Neuronal stem cell (in vitro differentiated cells): Measurements from ENCODE around the gene FTCDNL1.
A peak's percentile ranks its signal among the peaks of the same experiment; 100 is the strongest.

ENCODE experiments used
- DNase-seq: peaks from one replicate; pipeline ENCODE4 v3.0.0-alpha.2; 2013; ENCODE audit warnings: low spot score
- H2AFZ ChIP-seq: one replicate; pipeline ENCODE4 v1.6.1; 2013; ENCODE audit warnings: mild to moderate bottlenecking, low read length, inconsistent platforms
- H2AK5ac ChIP-seq: 2 replicates; pipeline ENCODE4 v1.6.1; 2013; ENCODE audit warnings: low read depth, mild to moderate bottlenecking, inconsistent platforms, low read length, moderate library complexity, mixed read lengths
- H2BK120ac ChIP-seq: 2 replicates; pipeline ENCODE4 v1.6.1; 2013; ENCODE audit warnings: low read depth, mild to moderate bottlenecking, inconsistent platforms, low read length, moderate library complexity, mixed read lengths
- H2BK12ac ChIP-seq: one replicate; pipeline ENCODE4 v1.6.1; 2013; ENCODE audit warnings: low read length, inconsistent platforms
- H2BK15ac ChIP-seq: 2 replicates; pipeline ENCODE4 v1.6.1; 2013; ENCODE audit warnings: mild to moderate bottlenecking, low read length, inconsistent platforms, mixed read lengths
- H2BK5ac ChIP-seq: one replicate; pipeline ENCODE4 v1.6.1; 2013; ENCODE audit warnings: inconsistent platforms, mild to moderate bottlenecking, low read length, moderate library complexity
- H3K14ac ChIP-seq: one replicate; pipeline ENCODE4 v1.6.1; 2013; ENCODE audit warnings: low read length, inconsistent platforms
- H3K18ac ChIP-seq: 2 replicates; pipeline ENCODE4 v1.6.1; 2013; ENCODE audit warnings: low read length, inconsistent platforms
- H3K23ac ChIP-seq: 2 replicates; pipeline ENCODE4 v1.6.1; 2013; ENCODE audit warnings: low read depth, mild to moderate bottlenecking, mixed read lengths, low read length, inconsistent platforms; ENCODE audit not compliant: poor library complexity
- H3K27ac ChIP-seq: replicated peaks from 3 replicates; pipeline ENCODE4 v1.5.1; 2013; ENCODE audit warnings: low read length, inconsistent platforms
- H3K27me3 ChIP-seq, 3 experiments: 2 replicates each; pipeline ENCODE4 v1.6.1; 2013; ENCODE audit warnings: low read length in 3 of 3, mild to moderate bottlenecking in 2 of 3, inconsistent platforms in 1 of 3, low read depth in 1 of 3, mixed read lengths in 1 of 3, moderate library complexity in 1 of 3; ENCODE audit not compliant: control insufficient read depth in 3 of 3, insufficient read depth in 3 of 3
- H3K36me3 ChIP-seq, 2 donors: replicated peaks in 1 of 2; 2 replicates each; pipeline ENCODE4 v1.6.1; 2013; ENCODE audit warnings: low read length in 2 of 2; ENCODE audit not compliant: control insufficient read depth in 2 of 2, insufficient read depth in 2 of 2
- H3K4ac ChIP-seq: 2 replicates; pipeline ENCODE4 v1.6.1; 2013; ENCODE audit warnings: inconsistent platforms, mild to moderate bottlenecking, low read length, moderate library complexity
- H3K4me1 ChIP-seq, 2 donors: 1 replicate in 1 of 2; 2 replicates in 1 of 2; pipeline ENCODE4 v1.6.1; 2013; ENCODE audit warnings: low read length in 2 of 2, low read depth in 1 of 2; ENCODE audit not compliant: control insufficient read depth in 2 of 2, insufficient read depth in 1 of 2
- H3K4me2 ChIP-seq: one replicate; pipeline ENCODE4 v1.6.1; 2013; ENCODE audit warnings: mild to moderate bottlenecking, low read length, inconsistent platforms; ENCODE audit not compliant: insufficient read depth, poor library complexity, severe bottlenecking
- H3K4me3 ChIP-seq, 2 donors: 2 replicates each; pipeline ENCODE4 v1.5.1; 2013; ENCODE audit warnings: low read length in 2 of 2, mild to moderate bottlenecking in 2 of 2, inconsistent platforms in 1 of 2, moderate library complexity in 1 of 2
- H3K79me1 ChIP-seq: one replicate; pipeline ENCODE4 v1.6.1; 2013; ENCODE audit warnings: low read depth, mild to moderate bottlenecking, inconsistent platforms, low read length, moderate library complexity
- H3K9ac ChIP-seq: one replicate; pipeline ENCODE4 v1.6.1; 2013; ENCODE audit warnings: mild to moderate bottlenecking, low read depth, low read length, inconsistent platforms; ENCODE audit not compliant: poor library complexity
- H3K9me3 ChIP-seq, 2 donors: replicated peaks in 1 of 2; 2 replicates each; pipeline versions ENCODE3 to v1.6.1; 2013; ENCODE audit warnings: low read length in 2 of 2, mild to moderate bottlenecking in 2 of 2, inconsistent platforms in 1 of 2, low read depth in 1 of 2, mixed read lengths in 1 of 2, moderate library complexity in 1 of 2; ENCODE audit not compliant: control insufficient read depth in 2 of 2, insufficient read depth in 1 of 2
- H4K8ac ChIP-seq: one replicate; pipeline ENCODE4 v1.6.1; 2013; ENCODE audit warnings: low read depth, mild to moderate bottlenecking, inconsistent platforms, low read length, moderate library complexity
- H4K91ac ChIP-seq: one replicate; pipeline ENCODE4 v1.6.1; 2013; ENCODE audit warnings: low read length, low read depth, mild to moderate bottlenecking, inconsistent platforms; ENCODE audit not compliant: poor library complexity
- WGBS, 2 donors: extraction: QIAGEN DNeasy Blood & Tissue Kit; methylation state at CpG; one replicate each; pipeline ENCODE4 v1.1.7; 2013; ENCODE audit warnings: missing lambda C conversion rate in 2 of 2, mixed read lengths in 1 of 2; ENCODE audit not compliant: insufficient read length in 2 of 2, insufficient replicate concordance in 1 of 2; ENCODE audit errors: extremely low coverage in 2 of 2; 5-methylcytosine and 5-hydroxymethylcytosine counted together

The FTCDNL1 gene

DNA sequence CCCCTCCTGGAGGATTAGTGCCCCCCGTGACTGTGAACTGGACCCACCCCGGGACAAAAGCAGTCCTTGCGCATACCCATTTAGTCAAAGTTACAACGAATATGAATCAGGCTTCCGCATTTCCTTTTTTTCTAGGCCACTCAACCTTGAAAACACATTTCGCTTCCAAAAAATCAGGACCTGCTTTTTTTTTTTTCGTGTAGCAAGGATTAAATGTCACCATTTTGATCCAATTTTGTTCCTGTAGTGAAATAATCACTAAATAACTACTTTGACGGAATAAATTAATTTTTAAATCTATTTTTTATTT is 464 bp upstream of the FTCDNL1 start:
- peak overlapping the region; percentile 100 for H2AFZ ChIP-seq
- H3K4me2 ChIP-seq, result peak overlapping the region; percentile 86
- no peak overlapping the region for H2BK5ac ChIP-seq
- H4K8ac ChIP-seq, result no peak overlapping the region
- H2BK15ac ChIP-seq, result no peak overlapping the region
- no peak overlapping the region for H3K14ac ChIP-seq
- peaks cover 0 to 64% (median 10%) of the 10 kb centered on the region in 3 experiments for H3K27me3 ChIP-seq
- no peak overlapping the region for H2BK12ac ChIP-seq
- H3K4me1 ChIP-seq, result peaks cover 0 to 3% of the 10 kb centered on the region in 2 donors
- H3K79me1 ChIP-seq, result no peaks in the 10 kb centered on the region
- H3K9me3 ChIP-seq, result no peaks in the 10 kb centered on the region
- no peak overlapping the region for H4K91ac ChIP-seq
- H3K4me3 ChIP-seq, result peak overlapping the region; percentile 68 to 87
- no peak for DNase-seq
- no peak overlapping the region for H2BK120ac ChIP-seq
- no peak overlapping the region for H3K9ac ChIP-seq
- H2AK5ac ChIP-seq, result no peak overlapping the region
- no peak overlapping the region for H3K18ac ChIP-seq
- no peak overlapping the region for H3K23ac ChIP-seq
- H3K4ac ChIP-seq, result no peak overlapping the region
- WGBS, 2 donors, result no CpG with 5 or more reads among the region's 8 CpGs
- H3K27ac ChIP-seq, result no peak overlapping the region
- H3K36me3 ChIP-seq, result no peaks in the 10 kb centered on the region

GRCh38 chr2:199850218-199850717 is 724 bp downstream of the FTCDNL1 start:
- peak overlapping the region; percentile 77 for H3K9ac ChIP-seq
- H2AK5ac ChIP-seq, result no peak overlapping the region
- DNase-seq, result no peak
- peak overlapping the region; percentile 93 for H3K23ac ChIP-seq
- peaks cover 0 to 3% of the 10 kb centered on the region in 2 donors for H3K4me1 ChIP-seq
- peak overlapping the region; percentile 68 to 87 for H3K4me3 ChIP-seq
- no peak overlapping the region for H3K27ac ChIP-seq
- H3K9me3 ChIP-seq, result no peaks in the 10 kb centered on the region
- no peak overlapping the region for H3K14ac ChIP-seq
- no peak overlapping the region for H4K91ac ChIP-seq
- H3K4ac ChIP-seq, result no peak overlapping the region
- peaks cover 0 to 70% (median 10%) of the 10 kb centered on the region in 3 experiments for H3K27me3 ChIP-seq
- peak overlapping the region; percentile 72 for H2BK120ac ChIP-seq
- peak overlapping the region; percentile 96 for H3K18ac ChIP-seq
- no peak overlapping the region for H4K8ac ChIP-seq
- no peaks in the 10 kb centered on the region for H3K36me3 ChIP-seq
- H3K4me2 ChIP-seq, result peak overlapping the region; percentile 86
- H2BK5ac ChIP-seq, result no peak overlapping the region
- no peak overlapping the region for H2BK12ac ChIP-seq
- peak overlapping the region; percentile 100 for H2AFZ ChIP-seq
- no CpG with 5 or more reads among the region's 12 CpGs for WGBS, 2 donors
- H3K79me1 ChIP-seq, result no peaks in the 10 kb centered on the region
- peak overlapping the region; percentile 85 for H2BK15ac ChIP-seq

GRCh38 chr2:199848389-199849130 is 2.4 kb downstream of the FTCDNL1 start:
- peaks cover 0 to 3% of the 10 kb centered on the region in 2 donors for H3K4me1 ChIP-seq
- no peak for DNase-seq
- H3K9me3 ChIP-seq, result no peaks in the 10 kb centered on the region
- no peak overlapping the region for H2AFZ ChIP-seq
- no peak overlapping the region for H3K27ac ChIP-seq
- WGBS, 2 donors, result no CpG with 5 or more reads among the region's 11 CpGs
- H3K23ac ChIP-seq, result no peak overlapping the region
- peaks cover 0 to 66% (median 10%) of the 10 kb centered on the region in 3 experiments for H3K27me3 ChIP-seq
- no peak overlapping the region for H3K18ac ChIP-seq
- H3K79me1 ChIP-seq, result no peaks in the 10 kb centered on the region
- H4K8ac ChIP-seq, result no peak overlapping the region
- no peak overlapping the region for H4K91ac ChIP-seq
- no peak overlapping the region for H2BK15ac ChIP-seq
- H2BK120ac ChIP-seq, result no peak overlapping the region
- no peak overlapping the region for H2BK12ac ChIP-seq
- no peak overlapping the region for H3K9ac ChIP-seq
- no peak overlapping the region for H3K4me3 ChIP-seq
- no peak overlapping the region for H3K14ac ChIP-seq
- no peaks in the 10 kb centered on the region for H3K36me3 ChIP-seq
- H3K4ac ChIP-seq, result no peak overlapping the region
- no peak overlapping the region for H3K4me2 ChIP-seq
- no peak overlapping the region for H2AK5ac ChIP-seq
- H2BK5ac ChIP-seq, result no peak overlapping the region

DNA sequence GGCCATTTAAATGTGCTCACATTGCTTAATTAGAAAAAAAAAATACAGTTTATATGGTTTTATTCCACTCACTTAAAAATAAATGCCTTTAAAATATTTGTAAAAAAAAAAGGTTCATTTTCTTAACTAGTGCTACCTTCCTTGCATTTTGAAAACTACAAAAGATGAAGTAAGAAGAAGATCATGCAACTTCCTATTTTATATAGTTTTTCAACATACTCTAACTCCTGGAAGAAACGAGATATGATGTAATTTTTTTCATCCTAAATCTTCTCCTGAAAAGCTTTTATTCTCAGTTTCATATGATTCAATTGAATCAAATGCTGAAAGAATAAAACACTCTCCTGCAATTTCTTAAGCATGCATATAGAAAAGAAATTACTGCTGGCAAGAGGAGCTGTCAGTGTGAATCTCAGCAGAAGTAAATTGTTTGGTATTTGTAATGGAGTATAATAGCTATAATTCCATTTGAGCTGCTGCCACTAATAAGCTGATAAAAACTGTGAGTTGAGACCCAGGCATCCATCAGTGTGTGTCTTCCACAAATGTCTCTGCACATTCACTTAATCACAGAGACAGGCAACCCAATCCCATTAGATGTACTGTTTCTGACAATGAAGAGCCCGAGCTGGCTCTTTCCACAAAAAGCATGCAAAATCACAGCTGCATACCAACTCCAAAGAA is 3.7 kb downstream of the FTCDNL1 start:
- no CpG with 5 or more reads among the region's 2 CpGs for WGBS, 2 donors
- no peak overlapping the region for H3K4me3 ChIP-seq
- H3K4ac ChIP-seq, result no peak overlapping the region
- no peak overlapping the region for H2BK15ac ChIP-seq
- no peak overlapping the region for H2AFZ ChIP-seq
- peaks cover 0 to 3% of the 10 kb centered on the region in 2 donors for H3K4me1 ChIP-seq
- no peak overlapping the region for H2BK12ac ChIP-seq
- no peak for DNase-seq
- H3K36me3 ChIP-seq, result no peaks in the 10 kb centered on the region
- H2BK5ac ChIP-seq, result no peak overlapping the region
- no peak overlapping the region for H4K8ac ChIP-seq
- no peaks in the 10 kb centered on the region for H3K79me1 ChIP-seq
- no peak overlapping the region for H3K18ac ChIP-seq
- no peaks in the 10 kb centered on the region for H3K9me3 ChIP-seq
- H3K14ac ChIP-seq, result no peak overlapping the region
- H3K23ac ChIP-seq, result no peak overlapping the region
- H4K91ac ChIP-seq, result no peak overlapping the region
- no peak overlapping the region for H2AK5ac ChIP-seq
- no peak overlapping the region for H3K4me2 ChIP-seq
- no peak overlapping the region for H2BK120ac ChIP-seq
- no peak overlapping the region for H3K27ac ChIP-seq
- peaks cover 0 to 58% (median 10%) of the 10 kb centered on the region in 3 experiments for H3K27me3 ChIP-seq
- no peak overlapping the region for H3K9ac ChIP-seq
